ENCODE data around the gene COMMD9. TPM values are rescaled to one million over a fixed set of nuclear protein-coding genes. Genes with fewer than 3 reads are reported as not detected.

The COMMD9 gene
- total RNA-seq, 2 experiments from 2014 or later: 40.9 to 43.4 TPM

DNA sequence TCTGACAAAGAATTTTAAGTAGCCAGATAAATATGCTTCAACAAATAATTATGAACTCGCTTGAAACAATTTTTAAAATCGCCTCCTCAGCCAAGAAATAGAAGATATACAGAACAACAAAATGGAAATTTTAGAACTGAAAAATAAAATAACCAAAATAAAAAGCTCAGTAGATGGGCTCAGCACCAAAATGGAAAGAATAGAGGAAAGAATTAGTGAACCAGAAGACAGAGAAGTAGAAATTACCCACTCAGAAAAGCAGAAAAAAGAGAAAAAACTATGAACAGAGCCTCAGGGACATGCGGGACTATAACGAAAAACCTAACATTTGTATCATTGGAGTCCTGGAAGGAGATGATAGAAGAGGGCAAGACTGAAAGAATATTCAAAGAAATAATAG lies 7.4 kb downstream of the COMMD9 start:
- no peak overlapping the region for H3K27ac Mint-ChIP-seq
- peaks cover 3% of the 10 kb centered on the region for H3K4me1 Mint-ChIP-seq
- ATAC-seq (ENCODE audit: low read depth) (no peak), DNase-seq (no peak)
- H3K4me3 Mint-ChIP-seq: no peak overlapping the region
- no peaks in the 10 kb centered on the region for H3K27me3 Mint-ChIP-seq
- H3K9me3 Mint-ChIP-seq: no peaks in the 10 kb centered on the region
- no peaks in the 10 kb centered on the region for H3K36me3 Mint-ChIP-seq
- POLR2A ChIA-PET: no interaction called here

DNA sequence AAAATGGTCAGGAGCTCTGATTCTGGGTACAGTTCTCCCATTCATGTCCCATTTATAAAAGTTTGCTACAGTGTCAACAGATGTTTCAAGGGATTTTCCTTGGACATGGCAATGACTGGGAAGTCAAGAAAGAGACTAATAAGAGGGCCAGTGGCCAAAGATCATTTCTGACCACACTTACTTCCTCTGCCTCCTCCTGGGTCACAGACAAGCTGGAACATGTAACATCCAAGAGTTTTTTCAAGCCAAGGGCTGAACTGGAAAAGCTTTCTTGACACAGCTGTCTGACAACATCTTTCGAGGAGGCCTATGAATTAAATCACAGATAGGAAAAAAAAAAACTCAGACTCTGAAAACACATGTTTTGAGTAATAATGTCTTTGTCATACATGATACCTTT lies 8.7 kb downstream of the COMMD9 start:
- no peak overlapping the region for H3K4me3 Mint-ChIP-seq
- no peaks in the 10 kb centered on the region for H3K9me3 Mint-ChIP-seq
- no peak overlapping the region for H3K27ac Mint-ChIP-seq
- H3K27me3 Mint-ChIP-seq: no peaks in the 10 kb centered on the region
- H3K36me3 Mint-ChIP-seq: no peaks in the 10 kb centered on the region
- POLR2A ChIA-PET: no interaction called here
- DNase-seq (no peak), ATAC-seq (ENCODE audit: low read depth) (no peak)
- peaks cover 3% of the 10 kb centered on the region for H3K4me1 Mint-ChIP-seq

DNA sequence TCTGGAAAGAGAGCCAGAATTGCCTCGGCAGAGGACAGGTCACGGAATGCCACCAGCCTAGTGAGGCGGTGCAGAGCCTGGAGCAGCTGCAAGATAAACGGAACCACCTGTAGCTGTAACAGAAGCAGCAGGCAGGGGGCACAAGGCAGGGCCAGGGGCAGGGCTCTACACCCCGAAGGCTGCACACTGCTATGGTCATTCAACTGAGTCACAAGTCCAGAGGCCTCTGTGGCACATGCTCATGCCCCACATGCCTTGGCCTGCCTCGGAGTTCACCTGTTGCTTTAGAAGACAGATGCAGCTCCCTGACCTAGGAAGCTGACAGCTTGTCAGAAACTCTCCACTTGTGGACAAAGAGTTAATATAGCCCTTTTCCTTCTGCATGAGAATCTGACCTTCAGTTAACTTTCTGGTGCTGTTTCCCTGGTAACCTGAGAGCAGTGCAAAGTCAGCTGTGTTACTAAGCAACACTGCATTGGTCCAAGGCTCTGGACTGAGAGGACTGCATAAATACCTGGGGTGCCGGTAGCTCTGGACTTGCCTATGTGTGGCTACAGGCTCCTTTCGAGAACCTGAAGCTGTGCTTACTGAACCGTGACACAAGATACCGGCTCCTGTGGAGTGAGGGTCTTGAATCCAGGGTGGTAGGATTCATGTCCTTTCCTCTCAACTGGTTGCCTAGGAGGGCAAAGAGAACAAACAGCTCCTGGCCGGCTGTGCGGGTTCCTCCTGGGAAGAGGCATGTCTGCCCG lies 10.5 kb downstream of the COMMD9 start:
- no peaks in the 10 kb centered on the region for H3K36me3 Mint-ChIP-seq
- DNase-seq: no peak
- no peaks in the 10 kb centered on the region for H3K4me1 Mint-ChIP-seq
- POLR2A ChIA-PET: no interaction called here
- H3K27me3 Mint-ChIP-seq: no peaks in the 10 kb centered on the region
- H3K4me3 Mint-ChIP-seq: no peak overlapping the region
- no peaks in the 10 kb centered on the region for H3K9me3 Mint-ChIP-seq
- no peak for ATAC-seq (ENCODE audit: low read depth)
- no peak overlapping the region for H3K27ac Mint-ChIP-seq

DNA sequence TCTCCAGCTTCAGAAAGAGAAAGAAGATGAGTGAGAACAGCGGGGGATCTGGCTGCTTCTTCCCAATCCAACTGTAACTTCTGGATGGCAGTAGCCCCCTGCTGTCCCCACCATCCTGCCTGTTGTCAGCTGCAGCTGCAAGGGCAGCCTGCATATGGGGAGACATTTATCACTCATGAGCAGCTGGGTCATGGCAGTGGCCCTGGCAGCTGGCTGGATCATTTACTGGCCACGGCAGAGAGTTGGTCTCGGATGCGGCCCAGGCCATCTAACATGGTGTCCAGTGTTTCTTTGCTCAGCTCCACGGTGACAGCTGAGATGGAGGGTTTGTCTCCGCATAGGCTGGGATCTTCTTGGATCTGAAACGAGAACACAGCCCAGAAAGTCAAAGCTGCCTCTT lies 14.8 kb downstream of the COMMD9 start:
- Mint-ChIP-seq H3K27me3 (no peaks in the 10 kb centered on the region), H3K4me3 (no peak overlapping the region), H3K36me3 (peaks cover 5% of the 10 kb centered on the region), H3K4me1 (no peaks in the 10 kb centered on the region), H3K9me3 (no peaks in the 10 kb centered on the region), H3K27ac (no peak overlapping the region)
- no peak for DNase-seq
- POLR2A ChIA-PET: no interaction called here
- no peak for ATAC-seq (ENCODE audit: low read depth)

DNA sequence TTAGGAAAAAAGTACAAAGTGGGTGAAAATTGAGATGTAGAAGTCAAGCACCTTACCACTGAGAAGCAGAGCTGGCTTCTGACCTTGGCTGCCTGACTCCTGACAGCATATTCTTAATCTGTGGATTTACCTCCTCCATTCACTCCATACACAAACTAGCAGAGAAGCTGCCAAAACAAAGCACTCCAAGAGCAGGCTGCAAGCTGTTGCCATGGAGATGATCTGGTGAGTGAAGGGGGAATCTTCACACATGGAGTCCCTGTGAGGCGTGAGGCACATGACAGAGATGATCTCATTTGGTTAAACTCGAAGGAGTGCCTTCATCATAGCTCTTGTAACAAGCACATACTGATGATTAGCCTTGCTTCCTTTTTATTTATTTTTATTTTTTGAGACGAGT lies 16.1 kb downstream of the COMMD9 start:
- POLR2A ChIA-PET: no interaction called here
- Mint-ChIP-seq H3K4me3 (no peak overlapping the region), H3K27ac (no peak overlapping the region), H3K4me1 (no peaks in the 10 kb centered on the region), H3K36me3 (peaks cover 5% of the 10 kb centered on the region), H3K9me3 (no peaks in the 10 kb centered on the region), H3K27me3 (no peaks in the 10 kb centered on the region)
- ATAC-seq (ENCODE audit: low read depth): no peak
- DNase-seq: no peak

DNA sequence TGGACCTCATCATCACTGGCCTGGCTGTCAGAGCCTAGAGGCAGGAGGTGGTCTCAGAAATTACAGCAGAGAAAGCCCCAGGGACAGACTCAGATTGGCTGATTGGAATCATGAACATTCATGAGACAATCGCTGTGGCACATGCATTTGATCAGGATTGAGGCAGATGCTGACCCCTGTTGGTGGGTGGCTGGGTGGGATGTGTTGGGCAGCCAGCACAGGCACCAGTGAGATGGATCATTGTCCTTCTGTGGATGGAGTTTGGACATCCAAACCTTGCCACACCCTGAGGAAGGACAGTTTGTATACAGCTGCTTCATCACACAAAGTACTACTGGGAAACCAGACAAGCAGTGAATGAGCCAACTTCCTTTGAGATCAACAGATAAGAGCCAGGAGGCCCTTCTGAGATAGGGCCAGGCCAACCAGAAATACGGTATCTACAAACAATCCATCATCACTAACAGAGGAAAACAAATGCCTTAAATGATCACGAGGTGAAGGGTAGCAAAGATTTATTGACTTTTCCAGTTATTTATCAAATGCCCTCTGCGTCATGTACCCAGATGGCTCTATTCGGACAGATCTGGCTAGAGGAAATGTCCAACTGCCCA lies 17.3 kb downstream of the COMMD9 start:
- ATAC-seq (ENCODE audit: low read depth) (no peak), DNase-seq (no peak)
- H3K27me3 Mint-ChIP-seq: no peaks in the 10 kb centered on the region
- H3K4me3 Mint-ChIP-seq: no peak overlapping the region
- H3K36me3 Mint-ChIP-seq: peaks cover 5% of the 10 kb centered on the region
- no peak overlapping the region for H3K27ac Mint-ChIP-seq
- no peaks in the 10 kb centered on the region for H3K4me1 Mint-ChIP-seq
- H3K9me3 Mint-ChIP-seq: no peaks in the 10 kb centered on the region
- POLR2A ChIA-PET: no interaction called here

DNA sequence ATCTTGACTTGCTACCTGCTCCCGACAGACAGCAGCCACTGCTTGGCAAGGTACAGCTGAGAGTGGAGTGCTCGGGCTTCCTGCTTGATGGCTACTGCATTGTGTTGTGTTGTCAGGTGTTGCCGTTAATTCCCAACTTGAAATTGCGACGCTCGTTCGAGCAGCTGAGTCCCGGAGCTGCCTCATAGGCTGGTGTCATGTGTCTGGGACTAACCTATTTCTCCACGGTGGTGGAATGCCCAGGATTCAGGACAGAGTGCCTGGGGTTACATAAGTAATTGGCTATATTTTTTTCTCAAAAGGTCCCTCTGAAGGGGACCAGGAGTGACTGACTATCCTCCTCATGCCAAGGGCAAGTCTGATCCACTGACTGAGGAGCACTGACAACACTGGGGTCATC lies 18.5 kb downstream of the COMMD9 start:
- H3K36me3 Mint-ChIP-seq: peaks cover 5% of the 10 kb centered on the region

DNA sequence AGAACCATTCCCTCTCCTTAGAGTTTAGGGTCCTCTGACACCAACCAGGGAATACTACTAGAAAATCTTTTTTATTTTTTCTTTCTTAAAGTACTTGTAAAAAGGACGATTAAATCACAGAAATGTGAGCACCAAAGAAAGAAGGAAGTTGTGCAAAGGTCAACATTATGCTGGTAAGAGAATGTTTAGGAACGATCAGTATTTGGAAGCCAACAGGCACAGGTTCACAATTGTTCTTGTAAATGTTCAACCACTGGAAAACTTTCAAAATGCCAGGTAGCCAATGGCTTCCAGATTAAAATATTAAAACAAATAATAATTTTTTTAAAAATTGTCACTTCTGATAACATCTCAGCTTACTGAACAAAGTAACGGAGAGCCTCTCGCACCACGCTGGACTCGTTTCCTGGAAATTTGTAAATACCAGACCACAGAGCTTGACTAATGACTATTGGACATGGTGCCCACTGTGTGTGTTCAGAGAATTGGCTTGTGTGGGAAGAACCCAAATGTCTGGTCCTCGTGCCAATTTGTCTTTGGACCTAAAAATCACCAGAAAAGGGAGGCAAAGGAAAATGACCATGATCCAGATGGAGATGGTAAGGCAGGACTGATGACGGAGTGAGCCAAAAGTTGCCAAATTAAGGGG lies 20.8 kb downstream of the COMMD9 start:
- no peaks in the 10 kb centered on the region for H3K27me3 Mint-ChIP-seq
- H3K4me3 Mint-ChIP-seq: no peak overlapping the region
- POLR2A ChIA-PET: no interaction called here
- no peak for ATAC-seq (ENCODE audit: low read depth)
- no peak overlapping the region for H3K27ac Mint-ChIP-seq
- DNase-seq: no peak
- peaks cover 5% of the 10 kb centered on the region for H3K36me3 Mint-ChIP-seq
- no peaks in the 10 kb centered on the region for H3K4me1 Mint-ChIP-seq
- H3K9me3 Mint-ChIP-seq: no peaks in the 10 kb centered on the region

More for the DNA sequence above, 18.5 kb downstream of the COMMD9 start:
- POLR2A ChIA-PET: no interaction called here
- no peak overlapping the region for H3K27ac Mint-ChIP-seq
- no peaks in the 10 kb centered on the region for H3K27me3 Mint-ChIP-seq
- H3K4me1 Mint-ChIP-seq: no peaks in the 10 kb centered on the region
- no peak for ATAC-seq (ENCODE audit: low read depth)
- no peaks in the 10 kb centered on the region for H3K9me3 Mint-ChIP-seq
- no peak overlapping the region for H3K4me3 Mint-ChIP-seq
- no peak for DNase-seq

DNA sequence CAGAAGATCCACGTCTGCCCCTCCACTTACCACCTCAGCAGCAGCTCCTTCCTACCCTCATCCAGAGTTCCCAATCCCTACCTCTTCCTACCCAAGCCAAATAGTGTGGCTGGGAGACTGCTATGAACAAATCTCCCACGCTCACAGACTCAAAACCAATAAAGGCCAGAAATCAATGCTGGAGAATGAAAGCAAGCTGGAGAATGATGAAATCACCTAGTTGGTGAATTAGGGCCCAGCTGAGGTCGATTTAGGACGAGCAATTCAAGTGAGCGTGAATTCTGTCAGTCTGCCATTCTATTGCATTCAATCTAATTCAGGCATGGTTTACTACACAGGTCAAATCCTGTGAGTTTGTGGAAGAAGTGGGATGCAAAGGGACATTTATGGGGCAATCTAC lies 22.5 kb downstream of the COMMD9 start:
- Mint-ChIP-seq H3K9me3 (no peaks in the 10 kb centered on the region), H3K4me3 (no peak overlapping the region), H3K27ac (no peak overlapping the region), H3K36me3 (no peaks in the 10 kb centered on the region), H3K27me3 (peaks cover 2% of the 10 kb centered on the region), H3K4me1 (no peaks in the 10 kb centered on the region)
- no peak for DNase-seq
- no peak for ATAC-seq (ENCODE audit: low read depth)
- POLR2A ChIA-PET: no interaction called here

DNA sequence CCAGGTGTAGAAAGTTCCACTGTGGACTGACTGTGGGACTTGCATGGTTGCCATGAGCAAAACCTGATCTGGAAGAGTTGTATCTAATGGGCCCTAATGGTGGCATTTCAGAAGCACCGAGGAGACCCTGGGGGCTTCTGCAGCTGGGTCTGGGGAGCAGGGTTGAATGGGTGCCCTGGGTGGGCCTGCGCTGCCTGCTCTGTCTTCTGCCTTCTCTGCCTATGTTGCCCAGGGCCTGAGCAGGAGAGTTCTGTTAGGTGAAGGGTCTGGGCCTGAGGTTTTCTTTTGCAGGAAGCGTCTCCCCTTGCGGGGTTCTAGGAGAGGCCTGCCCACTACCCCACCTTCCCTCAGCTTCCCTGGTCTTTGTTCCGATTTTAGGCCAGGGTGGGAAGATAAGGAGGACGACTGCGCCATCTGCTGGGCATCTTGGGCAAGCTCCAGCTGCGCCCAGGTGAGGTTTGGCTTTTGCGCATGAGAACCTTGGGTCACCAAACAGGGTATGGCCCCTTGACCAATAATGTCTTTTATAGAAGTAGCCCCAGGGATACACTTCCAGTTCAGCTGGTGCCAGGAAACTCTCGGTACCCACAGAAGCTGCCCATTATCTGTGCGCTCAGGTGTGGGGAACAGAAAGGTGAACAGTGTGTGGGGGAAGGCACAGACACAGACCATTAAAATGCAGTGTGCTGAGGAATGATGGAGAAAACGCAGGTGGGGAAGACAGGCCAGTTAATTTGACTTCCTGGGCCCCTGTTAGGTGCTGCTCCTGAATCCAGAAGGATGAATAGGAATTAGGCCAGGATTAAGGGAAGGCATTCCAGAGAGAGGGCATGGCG lies 23.2 kb downstream of the COMMD9 start:
- peak; percentile 67 for DNase-seq
- H3K36me3 Mint-ChIP-seq: no peaks in the 10 kb centered on the region
- H3K9me3 Mint-ChIP-seq: no peaks in the 10 kb centered on the region
- peaks cover 5% of the 10 kb centered on the region for H3K27me3 Mint-ChIP-seq
- H3K4me1 Mint-ChIP-seq: no peaks in the 10 kb centered on the region
- POLR2A ChIA-PET: no interaction called here
- peak; percentile 78 for ATAC-seq (ENCODE audit: low read depth)
- no peak overlapping the region for H3K27ac Mint-ChIP-seq
- H3K4me3 Mint-ChIP-seq: no peak overlapping the region

DNA sequence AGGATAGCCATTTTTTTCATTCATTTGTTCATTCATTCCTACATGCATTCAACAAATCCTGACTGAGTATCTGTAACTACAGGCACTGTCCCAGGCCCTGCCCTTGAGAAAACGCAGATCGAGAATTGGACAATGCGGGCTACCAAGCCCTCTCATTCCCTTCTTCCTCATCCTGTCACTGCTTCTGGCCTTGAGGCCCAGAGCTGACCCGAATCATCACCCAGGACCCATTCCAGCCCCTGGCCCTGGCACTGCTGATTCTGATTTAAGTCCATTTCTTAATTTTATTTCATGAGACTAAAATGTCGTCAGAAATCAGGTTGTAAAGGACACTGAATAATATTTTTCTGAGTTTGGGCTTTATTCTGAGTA lies 24.3 kb downstream of the COMMD9 start:
- H3K9me3 Mint-ChIP-seq: no peaks in the 10 kb centered on the region
- no peak overlapping the region for H3K27ac Mint-ChIP-seq
- ATAC-seq (ENCODE audit: low read depth) (no peak), DNase-seq (no peak)
- H3K27me3 Mint-ChIP-seq: peaks cover 6% of the 10 kb centered on the region
- H3K36me3 Mint-ChIP-seq: no peaks in the 10 kb centered on the region
- no peak overlapping the region for H3K4me3 Mint-ChIP-seq
- H3K4me1 Mint-ChIP-seq: no peaks in the 10 kb centered on the region
- POLR2A ChIA-PET: no interaction called here

DNA sequence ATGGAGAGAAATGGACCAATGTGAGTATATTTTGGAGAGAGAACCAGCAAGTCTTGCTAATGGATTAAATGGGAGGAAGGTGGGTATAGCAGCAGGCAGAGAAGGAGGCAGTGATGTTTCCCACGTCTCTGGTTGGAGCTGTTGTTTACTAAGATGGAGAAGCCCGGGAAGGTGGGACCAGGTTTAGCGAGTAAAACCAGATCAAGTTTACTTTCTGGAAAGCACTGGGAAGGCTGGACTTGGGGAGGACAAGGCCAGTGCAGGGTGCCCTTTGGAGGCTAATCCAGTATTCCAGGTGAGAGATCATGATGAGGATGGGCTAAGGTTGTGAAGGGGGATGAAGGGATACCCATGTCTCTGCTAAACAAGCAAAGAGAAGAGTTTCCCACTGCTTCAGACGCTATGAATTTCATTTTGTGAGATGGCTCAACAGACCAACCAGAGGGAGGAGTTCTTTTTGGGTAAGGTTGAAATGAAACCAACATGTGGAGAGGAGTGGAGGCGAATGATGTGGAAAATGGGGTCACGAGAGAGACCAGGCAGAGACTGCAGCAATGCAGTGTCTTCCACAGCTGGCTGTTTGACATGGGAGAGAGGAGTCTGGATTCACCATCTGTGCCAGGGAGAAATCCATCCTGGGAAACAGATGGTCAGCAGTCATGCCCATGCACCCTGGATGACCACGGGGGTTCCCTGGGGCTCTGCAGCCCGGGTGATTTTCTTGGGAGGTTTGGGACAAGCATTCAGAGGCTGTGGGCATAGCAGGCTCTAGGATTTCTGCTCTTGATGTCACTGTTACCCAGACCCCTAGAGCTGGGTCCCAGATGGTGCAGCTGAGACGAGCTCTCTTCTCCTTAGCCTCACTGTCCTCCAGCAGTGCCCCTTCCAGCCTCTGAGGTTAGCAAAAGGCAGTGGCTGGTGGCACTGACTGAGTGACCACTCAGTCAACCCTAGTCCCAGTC lies 24.9 kb downstream of the COMMD9 start:
- Mint-ChIP-seq H3K4me3 (no peak overlapping the region), H3K27me3 (peaks cover 6% of the 10 kb centered on the region), H3K27ac (no peak overlapping the region), H3K36me3 (no peaks in the 10 kb centered on the region), H3K4me1 (no peaks in the 10 kb centered on the region), H3K9me3 (no peaks in the 10 kb centered on the region)
- ATAC-seq (ENCODE audit: low read depth) (no peak), DNase-seq (no peak)
- POLR2A ChIA-PET: no interaction called here

DNA sequence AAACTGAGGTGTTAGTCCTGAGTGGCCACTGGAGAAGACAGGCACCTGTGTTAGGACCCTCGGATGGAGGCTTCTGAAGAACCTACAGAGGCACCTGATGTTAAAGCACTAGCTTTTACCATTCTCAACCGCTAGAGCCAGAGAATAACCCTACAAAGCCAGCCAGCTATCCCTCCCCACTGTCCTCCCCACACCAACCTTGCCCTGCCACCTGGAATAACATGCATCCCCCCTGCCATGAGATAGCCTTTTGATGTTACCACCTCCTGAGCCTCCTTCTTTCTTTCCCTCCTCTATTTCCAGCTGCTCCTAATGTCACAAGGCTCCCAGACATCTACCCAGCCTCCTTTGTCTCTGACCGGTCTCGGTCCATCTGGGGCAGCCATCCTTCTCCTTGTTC lies 28.1 kb downstream of the COMMD9 start:
- Mint-ChIP-seq H3K4me3 (no peak overlapping the region), H3K27me3 (peaks cover 9% of the 10 kb centered on the region), H3K27ac (no peak overlapping the region), H3K36me3 (no peaks in the 10 kb centered on the region), H3K4me1 (no peaks in the 10 kb centered on the region), H3K9me3 (no peaks in the 10 kb centered on the region)
- POLR2A ChIA-PET: no interaction called here
- ATAC-seq (ENCODE audit: low read depth) (no peak), DNase-seq (no peak)

Data from activated naive CD8-positive, alpha-beta T cell treated with anti-CD3 and anti-CD28 coated beads, Interleukin-2, amount 10 ng/mL, durations not matched to agents 7 days and 5 days (primary cell).